H1 (cell line): ENCODE measurements around the gene HMX1. TPM values are rescaled to one million over a fixed set of nuclear protein-coding genes. Genes with fewer than 3 reads are reported as not detected.

ENCODE experiments used
- CTCF ChIA-PET: fragments of 300-600 bp; sonication (Branson Sonifier 250); formaldehyde crosslinking; loops from one replicate; lab custom pipeline; 2021; ENCODE audit not compliant: partially characterized antibody; lab: Charles Lee
- POLR2A ChIA-PET: fragments of 300-600 bp; sonication (Branson Sonifier 250); formaldehyde crosslinking; loops from one replicate; lab custom pipeline; 2021; ENCODE audit warnings: inconsistent platforms; ENCODE audit not compliant: partially characterized antibody; lab: Charles Lee
- DNase-seq, 2 experiments: peaks; one replicate each; pipeline versions ENCODE4 v3.0.0 to v3.0.0-alpha.2; 2010 to 2022; ENCODE audit warnings: low spot score in 2 of 2, low read depth in 1 of 2, mixed read lengths in 1 of 2
- FAIRE-seq: peaks from 2 replicates; lab custom pipeline; 2011; peaks lifted over from hg19 to GRCh38; lab: Jason Lieb, UNC
- H2AFZ ChIP-seq: 2 replicates; pipeline ENCODE4 v1.8.1; 2012; ENCODE audit warnings: low read length, inconsistent platforms
- H2AK5ac ChIP-seq: 2 replicates; pipeline ENCODE4 v1.6.1; 2013; ENCODE audit warnings: low read depth, low read length
- H2BK120ac ChIP-seq: replicated peaks from 2 replicates; pipeline ENCODE3; 2013; ENCODE audit warnings: low read depth, low read length, inconsistent platforms
- H2BK12ac ChIP-seq: 2 replicates; pipeline ENCODE4 v1.6.1; 2013; ENCODE audit warnings: low read depth, low read length
- H2BK15ac ChIP-seq: 2 replicates; pipeline ENCODE4 v1.6.1; 2013; ENCODE audit warnings: low read length
- H2BK20ac ChIP-seq: 2 replicates; pipeline ENCODE4 v1.6.1; 2013; ENCODE audit warnings: low read length
- H2BK5ac ChIP-seq: 2 replicates; pipeline ENCODE4 v1.6.1; 2013; ENCODE audit warnings: low read depth, low read length
- H3K14ac ChIP-seq: 2 replicates; pipeline ENCODE4 v1.6.1; 2013; ENCODE audit warnings: inconsistent platforms; ENCODE audit not compliant: insufficient read length
- H3K18ac ChIP-seq: 2 replicates; pipeline ENCODE4 v1.6.1; 2013; ENCODE audit warnings: low read length; ENCODE audit errors: extremely low read depth
- H3K23ac ChIP-seq: 2 replicates; pipeline ENCODE4 v1.6.1; 2013; ENCODE audit warnings: inconsistent platforms; ENCODE audit not compliant: insufficient read length
- H3K23me2 ChIP-seq: 2 replicates; pipeline ENCODE4 v1.6.1; 2013; ENCODE audit warnings: low read depth, low read length
- H3K27ac ChIP-seq: 2 replicates; pipeline ENCODE4 v1.6.1; 2011; ENCODE audit warnings: low read depth, low read length, inconsistent platforms
- H3K27me3 ChIP-seq, 4 experiments: replicated peaks in 1 of 4; 1 replicate in 1 of 4; 2 replicates in 3 of 4; pipeline versions ENCODE4 v1.6.1 to v1.8.1; 2011 to 2013; ENCODE audit warnings: low read length in 3 of 4, mild to moderate bottlenecking in 3 of 4, inconsistent platforms in 2 of 4, mixed read lengths in 2 of 4, moderate library complexity in 1 of 4; ENCODE audit not compliant: control insufficient read depth in 3 of 4, insufficient read depth in 3 of 4; ENCODE audit errors: extremely low read depth in 1 of 4
- H3K36me3 ChIP-seq, 4 experiments: 2 replicates each; pipeline versions ENCODE4 v1.6.1 to v1.8.1; 2011 to 2013; ENCODE audit warnings: mild to moderate bottlenecking in 4 of 4, low read length in 3 of 4, moderate library complexity in 2 of 4, control low read depth in 1 of 4, inconsistent platforms in 1 of 4; ENCODE audit not compliant: insufficient read depth in 4 of 4, control insufficient read depth in 2 of 4
- H3K4ac ChIP-seq: replicated peaks from 2 replicates; pipeline ENCODE3; 2013; ENCODE audit warnings: low read length, low read depth, mixed read lengths, inconsistent platforms; ENCODE audit not compliant: insufficient read length
- H3K4me1 ChIP-seq, 4 experiments: replicated peaks in 1 of 4; 1 replicate in 1 of 4; 2 replicates in 3 of 4; pipeline versions ENCODE4 v1.6.1 to v1.8.1; 2011 to 2013; ENCODE audit warnings: low read length in 3 of 4, inconsistent platforms in 2 of 4, mixed read lengths in 1 of 4; ENCODE audit not compliant: insufficient read depth in 4 of 4, control insufficient read depth in 3 of 4
- H3K4me2 ChIP-seq, 2 experiments: 2 replicates each; pipeline versions ENCODE4 v1.6.1 to v1.8.1; 2011 to 2013; ENCODE audit warnings: low read depth in 2 of 2, low read length in 2 of 2, control low read depth in 1 of 2, inconsistent platforms in 1 of 2, mild to moderate bottlenecking in 1 of 2; ENCODE audit not compliant: insufficient read depth in 1 of 2
- H3K4me3 ChIP-seq, 4 experiments: fragments of 200-600, 300-600 bp in 1 of 4; sonication (generic), shearing (Covaris generic), sonication (Bioruptor Twin) in 1 of 4; 2 replicates each; pipeline versions ENCODE4 v1.5.1 to v1.8.1; 2011 to 2016; ENCODE audit warnings: low read length in 4 of 4, low read depth in 3 of 4, control low read depth in 2 of 4, inconsistent platforms in 2 of 4, mild to moderate bottlenecking in 2 of 4, mixed read lengths in 1 of 4, moderate library complexity in 1 of 4; ENCODE audit not compliant: insufficient read depth in 2 of 4; ENCODE audit errors: extremely low read depth in 1 of 4
- H3K56ac ChIP-seq: replicated peaks from 2 replicates; pipeline ENCODE3; 2013; ENCODE audit warnings: low read depth, mild to moderate bottlenecking, mixed read lengths, low read length, inconsistent platforms; ENCODE audit not compliant: insufficient read length
- H3K79me1 ChIP-seq: 2 replicates; pipeline ENCODE4 v1.6.1; 2013; ENCODE audit warnings: low read depth, low read length, control low read depth
- H3K79me2 ChIP-seq, 2 experiments: 2 replicates each; pipeline versions ENCODE4 v1.6.1 to v1.8.1; 2012 to 2013; ENCODE audit warnings: low read length in 2 of 2, mild to moderate bottlenecking in 2 of 2, inconsistent platforms in 1 of 2; ENCODE audit not compliant: insufficient read depth in 2 of 2, control insufficient read depth in 1 of 2
- H3K9ac ChIP-seq, 4 experiments: replicated peaks in 1 of 4; 1 replicate in 1 of 4; 2 replicates in 3 of 4; pipeline versions ENCODE4 v1.6.1 to v1.8.1; 2011 to 2013; ENCODE audit warnings: low read depth in 3 of 4, low read length in 3 of 4, control low read depth in 2 of 4, mild to moderate bottlenecking in 2 of 4, moderate library complexity in 2 of 4, inconsistent platforms in 1 of 4; ENCODE audit errors: extremely low read depth in 1 of 4
- H3K9me3 ChIP-seq, 2 experiments: 2 replicates each; pipeline versions ENCODE4 v1.6.1 to v1.8.1; 2012 to 2013; ENCODE audit warnings: mild to moderate bottlenecking in 2 of 2, moderate library complexity in 2 of 2, control low read depth in 1 of 2, inconsistent platforms in 1 of 2, low read depth in 1 of 2, low read length in 1 of 2, mixed read lengths in 1 of 2; ENCODE audit not compliant: insufficient read depth in 2 of 2
- H4K20me1 ChIP-seq, 2 experiments: replicated peaks in 1 of 2; 2 replicates each; pipeline versions ENCODE3 to v1.8.1; 2011 to 2013; ENCODE audit warnings: inconsistent platforms in 2 of 2, low read length in 2 of 2, mild to moderate bottlenecking in 1 of 2; ENCODE audit not compliant: insufficient read depth in 2 of 2, control insufficient read depth in 1 of 2
- H4K5ac ChIP-seq: 2 replicates; pipeline ENCODE4 v1.6.1; 2013; ENCODE audit warnings: low read length, low read depth, mixed read lengths, inconsistent platforms; ENCODE audit not compliant: insufficient read length
- H4K8ac ChIP-seq: 2 replicates; pipeline ENCODE4 v1.8.0; 2013; ENCODE audit warnings: mild to moderate bottlenecking, moderate library complexity, low read length, inconsistent platforms; ENCODE audit not compliant: insufficient read depth; ENCODE audit errors: extremely low read depth
- H4K91ac ChIP-seq: replicated peaks from 2 replicates; pipeline ENCODE3; 2013; ENCODE audit warnings: low read length, mixed read lengths, inconsistent platforms; ENCODE audit not compliant: insufficient read length
- KDM4A ChIP-seq: IDR thresholded peaks from one replicate; pipeline ENCODE4 v1.7.1; 2012; ENCODE audit warnings: low read depth, mild to moderate bottlenecking, moderate library complexity, low read length, inconsistent platforms; ENCODE audit not compliant: severe bottlenecking
- SP4 ChIP-seq: IDR thresholded peaks from 2 replicates; pipeline ENCODE4 v1.6.1; 2012; ENCODE audit warnings: low read length, inconsistent platforms
- WGBS, 2 experiments: shearing (Covaris generic) in 1 of 2; methylation state at CpG; one replicate each; pipeline versions ENCODE4 v1.1.6 to v1.1.7; 2013 to 2015; ENCODE audit warnings: low lambda C conversion rate in 2 of 2, mixed read lengths in 2 of 2, inconsistent platforms in 1 of 2, low coverage in 1 of 2, missing lambda C conversion rate in 1 of 2; ENCODE audit not compliant: insufficient replicate concordance in 2 of 2, insufficient coverage in 1 of 2, insufficient read length in 1 of 2; ENCODE audit errors: extremely low coverage in 1 of 2, missing lambda C conversion rate in 1 of 2; 5-methylcytosine and 5-hydroxymethylcytosine counted together
- polyA plus RNA-seq, 7 experiments: library from polyadenylated mRNA; depleted of rRNA in 3 of 7; stranded (reverse) in 5 of 7; unstranded in 2 of 7; fragments of >200 nt in 5 of 7; fragments of 200-250 nt in 2 of 7; gene quantifications; 1 replicate in 5 of 7; 2 replicates in 1 of 7; 4 replicates in 1 of 7; pipeline versions ENCODE4 v1.2.1 to v1.2.3, GENCODE V29; 2011 to 2013; ENCODE audit warnings: missing spikeins in 2 of 7, mixed read lengths in 2 of 7
- total RNA-seq: library from RNA; stranded (reverse); fragmentation: NEBNext Ultra II Directional; extraction: Animal tissue kit (Norgen Biotek cat#: 25700); gene quantifications from 2 replicates; pipeline ENCODE4 v1.2.1, GENCODE V29; 2021
- TF ChIP-seq, protein P1 (sequence below): IDR thresholded peaks from 2 replicates; pipeline ENCODE4 v1.6.1; 2012; ENCODE audit warnings: inconsistent platforms

Gene HMX1
- total and polyA plus RNA-seq, 2 of the 8 experiments (the other 6 are each of a cell fraction or from before 2014, with no cell fraction given): 0.26 TPM; not detected in 1

- H3K27ac ChIP-seq: no peak overlapping the region
- H4K20me1 ChIP-seq: peaks cover 9 to 15% of the 10 kb centered on the region in 2 experiments
These were observed 21.1 kb upstream of the HMX1 start for GRCh38 chr4:8892556-8893226.

More at GRCh38 chr4:8892556-8893226, 21.1 kb upstream of the HMX1 start:
- no peak overlapping the region for H3K56ac ChIP-seq
- H3K9ac ChIP-seq: no peak overlapping the region
- FAIRE-seq (no peak), DNase-seq (peak in 1 of 2 experiments; percentile 52)
- no peaks in the 10 kb centered on the region for H3K79me2 ChIP-seq
- no peak overlapping the region for H4K8ac ChIP-seq
- no peak overlapping the region for H3K18ac ChIP-seq
- H3K23me2 ChIP-seq: peaks cover 12% of the 10 kb centered on the region; the same call in 1 of the 2 replicates
- H3K14ac ChIP-seq: no peak overlapping the region
- H3K9me3 ChIP-seq: no peaks in the 10 kb centered on the region
- peak overlapping the region; percentile 80 to 88 for H3K4me2 ChIP-seq
- H2BK5ac ChIP-seq: no peak overlapping the region
- H4K91ac ChIP-seq: no peak overlapping the region
- no peak overlapping the region for H2BK20ac ChIP-seq
- TF ChIP-seq SP4: no peak
- peak; percentile 5 for TF ChIP-seq KDM4A
- TF ChIP-seq, protein P1, sequence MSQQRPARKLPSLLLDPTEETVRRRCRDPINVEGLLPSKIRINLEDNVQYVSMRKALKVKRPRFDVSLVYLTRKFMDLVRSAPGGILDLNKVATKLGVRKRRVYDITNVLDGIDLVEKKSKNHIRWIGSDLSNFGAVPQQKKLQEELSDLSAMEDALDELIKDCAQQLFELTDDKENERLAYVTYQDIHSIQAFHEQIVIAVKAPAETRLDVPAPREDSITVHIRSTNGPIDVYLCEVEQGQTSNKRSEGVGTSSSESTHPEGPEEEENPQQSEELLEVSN: 0 out of 2 replicates have a peak, but pooled peaks have one; percentile 19
- no peak overlapping the region for H4K5ac ChIP-seq
- H2BK15ac ChIP-seq: no peak overlapping the region
- peak overlapping the region; percentile 35; the same call in 1 of the 2 replicates for H2BK12ac ChIP-seq
- no peaks in the 10 kb centered on the region for H3K79me1 ChIP-seq
- H3K36me3 ChIP-seq: peaks cover 0 to 3% (median 0%) of the 10 kb centered on the region in 4 experiments; a peak in 1 of 8 replicates
- no peak overlapping the region for H2BK120ac ChIP-seq
- no peak overlapping the region for H3K4ac ChIP-seq
- no peak overlapping the region for H2AFZ ChIP-seq
- peak overlapping the region in 3 of 4 experiments; percentile 2 to 60 (median 29); a peak in 6 of 8 replicates for H3K4me3 ChIP-seq
- CTCF ChIA-PET: interaction anchor here (1.7 kb wide), 1 partner anchor 25 kb away, joined by 6 read pairs; no protein-coding TSS in a partner anchor
- POLR2A ChIA-PET: interaction anchor here (1.0 kb wide), 1 partner anchor 24 kb away, joined by 4 read pairs; no protein-coding TSS in a partner anchor
- WGBS, 2 experiments: 2% methylated on average over 41 of the region's 73 CpGs; no CpG with 5 or more reads in 1 of the 2 experiments
- H3K23ac ChIP-seq: no peak overlapping the region
- peaks cover 0 to 40% (median 31%) of the 10 kb centered on the region in 4 experiments; a peak in 6 of 7 replicates for H3K4me1 ChIP-seq
- no peak overlapping the region for H2AK5ac ChIP-seq
- peaks cover 75 to 99% (median 89%) of the 10 kb centered on the region in 4 experiments for H3K27me3 ChIP-seq
